NB4 (cell line): ENCODE data around the gene ECE1.

ENCODE experiments used
- DNase-seq: peaks from one replicate; pipeline ENCODE4 v3.0.0; 2010; ENCODE audit warnings: low read depth
- H3K4me3 ChIP-seq: one replicate; pipeline ENCODE4 v1.5.1; 2011; ENCODE audit warnings: mild to moderate bottlenecking, low read depth, low read length, moderate library complexity
- MYC ChIP-seq: IDR thresholded peaks from 2 replicates; pipeline ENCODE4 v1.6.1; 2011; ENCODE audit warnings: low read depth, low read length
- POLR2A ChIP-seq: IDR thresholded peaks from 2 replicates; pipeline ENCODE4 v1.6.1; 2011; ENCODE audit warnings: mild to moderate bottlenecking; ENCODE audit not compliant: insufficient read length; ENCODE audit errors: extremely low read depth
- TF ChIP-seq, protein P1 (sequence below): IDR thresholded peaks from one replicate; pipeline ENCODE4 v1.5.1; 2012; ENCODE audit warnings: low read depth, low read length
- TF ChIP-seq, protein P2 (sequence below): IDR thresholded peaks from 2 replicates; pipeline ENCODE4 v1.6.1; 2011; ENCODE audit warnings: low read depth, low read length

Gene ECE1

DNA sequence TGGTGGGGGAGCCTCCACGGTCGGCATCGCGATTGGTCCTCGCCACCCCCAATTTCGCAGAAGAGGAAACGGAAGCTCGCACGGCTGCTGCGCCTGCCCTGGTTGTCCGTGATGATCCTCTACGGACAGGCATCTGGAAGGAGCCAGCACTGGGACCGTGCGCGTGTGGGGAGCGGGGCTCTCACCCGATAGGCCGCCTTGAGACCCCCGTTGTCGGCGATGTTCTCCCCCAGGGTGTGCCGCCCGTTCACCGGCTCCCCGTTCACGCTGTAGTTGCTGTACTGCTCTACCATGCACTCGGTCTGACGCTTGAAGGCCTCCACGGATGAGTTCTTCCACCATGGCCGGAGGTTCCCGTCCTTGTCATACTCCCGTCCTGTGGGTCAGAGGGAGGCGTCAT lies 65.2 kb downstream of the ECE1 start:
- TF ChIP-seq, protein P1, sequence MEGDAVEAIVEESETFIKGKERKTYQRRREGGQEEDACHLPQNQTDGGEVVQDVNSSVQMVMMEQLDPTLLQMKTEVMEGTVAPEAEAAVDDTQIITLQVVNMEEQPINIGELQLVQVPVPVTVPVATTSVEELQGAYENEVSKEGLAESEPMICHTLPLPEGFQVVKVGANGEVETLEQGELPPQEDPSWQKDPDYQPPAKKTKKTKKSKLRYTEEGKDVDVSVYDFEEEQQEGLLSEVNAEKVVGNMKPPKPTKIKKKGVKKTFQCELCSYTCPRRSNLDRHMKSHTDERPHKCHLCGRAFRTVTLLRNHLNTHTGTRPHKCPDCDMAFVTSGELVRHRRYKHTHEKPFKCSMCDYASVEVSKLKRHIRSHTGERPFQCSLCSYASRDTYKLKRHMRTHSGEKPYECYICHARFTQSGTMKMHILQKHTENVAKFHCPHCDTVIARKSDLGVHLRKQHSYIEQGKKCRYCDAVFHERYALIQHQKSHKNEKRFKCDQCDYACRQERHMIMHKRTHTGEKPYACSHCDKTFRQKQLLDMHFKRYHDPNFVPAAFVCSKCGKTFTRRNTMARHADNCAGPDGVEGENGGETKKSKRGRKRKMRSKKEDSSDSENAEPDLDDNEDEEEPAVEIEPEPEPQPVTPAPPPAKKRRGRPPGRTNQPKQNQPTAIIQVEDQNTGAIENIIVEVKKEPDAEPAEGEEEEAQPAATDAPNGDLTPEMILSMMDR, result no peak
- TF ChIP-seq POLR2A, result no peak
- no peak for TF ChIP-seq MYC
- TF ChIP-seq, protein P2, sequence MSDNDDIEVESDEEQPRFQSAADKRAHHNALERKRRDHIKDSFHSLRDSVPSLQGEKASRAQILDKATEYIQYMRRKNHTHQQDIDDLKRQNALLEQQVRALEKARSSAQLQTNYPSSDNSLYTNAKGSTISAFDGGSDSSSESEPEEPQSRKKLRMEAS, result no peak
- no peak overlapping the region for H3K4me3 ChIP-seq
- no peak for DNase-seq

DNA sequence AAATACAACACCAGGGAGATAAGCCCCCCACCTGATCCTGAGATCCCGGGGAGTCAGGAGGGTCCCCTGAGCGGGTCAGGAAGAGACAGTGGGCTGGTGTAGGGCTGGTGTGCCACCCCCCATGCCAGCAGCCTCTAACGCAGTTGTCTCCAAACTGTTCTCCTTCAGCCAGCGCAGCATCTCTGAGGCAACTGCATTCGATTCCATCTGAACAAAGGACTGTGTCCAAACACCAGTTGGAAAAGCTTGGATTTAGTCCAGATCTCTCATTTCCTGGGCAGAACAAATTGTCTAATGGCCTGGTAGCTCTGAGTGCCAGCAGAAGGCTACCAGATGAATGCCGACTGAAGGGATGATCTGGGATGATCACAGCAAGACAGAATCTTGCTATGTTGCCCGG lies 69.4 kb downstream of the ECE1 start:
- H3K4me3 ChIP-seq, result no peak overlapping the region
- TF ChIP-seq POLR2A, result no peak
- TF ChIP-seq, protein P1, result no peak
- TF ChIP-seq, protein P2, result no peak
- no peak for DNase-seq

DNA sequence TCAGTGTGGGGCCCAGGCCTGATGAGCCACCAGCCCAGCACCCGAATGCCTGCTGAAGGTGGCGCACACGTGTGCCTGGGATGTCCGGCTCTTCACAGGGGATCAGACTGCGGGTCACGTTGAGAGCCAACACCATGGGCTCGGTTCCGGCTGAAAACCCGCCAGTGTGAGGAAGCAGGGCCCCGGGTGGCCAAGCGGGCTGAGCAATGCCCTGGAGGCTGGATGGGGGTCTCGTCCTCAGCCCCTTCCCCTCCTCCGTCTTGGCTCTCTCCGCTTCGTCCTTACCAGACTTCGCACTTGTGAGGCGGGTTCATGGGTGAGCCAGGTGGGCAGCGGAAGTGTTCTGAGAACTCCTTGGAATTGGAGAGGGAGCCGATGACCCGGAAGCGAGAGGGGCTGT lies 70.6 kb downstream of the ECE1 start:
- no peak for DNase-seq

DNA sequence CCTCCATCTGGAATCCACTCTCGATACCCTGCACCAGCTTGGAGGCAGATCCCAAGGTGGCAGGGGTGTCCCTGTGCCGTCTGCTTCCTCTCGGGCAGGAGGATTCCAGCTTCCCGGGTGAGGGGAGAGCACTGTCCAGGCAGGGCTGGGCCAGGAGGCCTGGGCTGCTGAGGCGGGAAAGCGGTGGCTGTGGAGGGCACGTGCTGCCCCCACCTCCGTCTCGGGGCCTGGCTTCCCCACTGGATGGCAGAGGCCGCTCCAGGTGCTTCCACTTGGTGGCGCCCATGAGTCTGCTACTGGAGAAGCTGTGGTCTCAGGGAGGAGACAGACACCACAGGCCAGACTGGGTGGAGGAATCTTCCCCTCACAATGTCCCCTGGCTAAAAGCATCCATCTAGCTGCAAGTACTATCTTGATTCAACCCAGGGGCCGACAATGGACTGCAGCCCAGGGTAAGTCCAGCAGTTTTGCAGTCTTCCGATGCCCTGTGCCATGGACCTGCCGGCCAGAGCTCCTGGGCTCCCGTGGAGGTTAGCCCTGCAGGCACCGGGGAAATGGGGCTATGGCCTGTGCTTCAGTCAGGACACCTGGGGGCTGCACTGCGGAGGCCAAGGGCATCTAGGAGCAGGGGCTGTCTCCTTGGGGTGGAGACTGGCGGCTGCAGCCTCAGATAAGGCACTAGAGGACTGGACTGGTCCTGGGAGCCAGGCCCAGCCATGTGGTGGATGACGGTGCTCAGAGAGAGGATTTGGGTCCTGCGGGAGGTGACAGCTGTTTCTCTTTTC lies 72.3 kb downstream of the ECE1 start:
- H3K4me3 ChIP-seq, result no peak overlapping the region
- TF ChIP-seq, protein P2, result no peak
- TF ChIP-seq POLR2A, result no peak
- TF ChIP-seq MYC, result no peak
- TF ChIP-seq, protein P1, result peak; percentile 77
- DNase-seq, result peak; percentile 60

More for the DNA sequence above, 70.6 kb downstream of the ECE1 start:
- TF ChIP-seq, protein P1, result no peak
- H3K4me3 ChIP-seq, result no peak overlapping the region

DNA sequence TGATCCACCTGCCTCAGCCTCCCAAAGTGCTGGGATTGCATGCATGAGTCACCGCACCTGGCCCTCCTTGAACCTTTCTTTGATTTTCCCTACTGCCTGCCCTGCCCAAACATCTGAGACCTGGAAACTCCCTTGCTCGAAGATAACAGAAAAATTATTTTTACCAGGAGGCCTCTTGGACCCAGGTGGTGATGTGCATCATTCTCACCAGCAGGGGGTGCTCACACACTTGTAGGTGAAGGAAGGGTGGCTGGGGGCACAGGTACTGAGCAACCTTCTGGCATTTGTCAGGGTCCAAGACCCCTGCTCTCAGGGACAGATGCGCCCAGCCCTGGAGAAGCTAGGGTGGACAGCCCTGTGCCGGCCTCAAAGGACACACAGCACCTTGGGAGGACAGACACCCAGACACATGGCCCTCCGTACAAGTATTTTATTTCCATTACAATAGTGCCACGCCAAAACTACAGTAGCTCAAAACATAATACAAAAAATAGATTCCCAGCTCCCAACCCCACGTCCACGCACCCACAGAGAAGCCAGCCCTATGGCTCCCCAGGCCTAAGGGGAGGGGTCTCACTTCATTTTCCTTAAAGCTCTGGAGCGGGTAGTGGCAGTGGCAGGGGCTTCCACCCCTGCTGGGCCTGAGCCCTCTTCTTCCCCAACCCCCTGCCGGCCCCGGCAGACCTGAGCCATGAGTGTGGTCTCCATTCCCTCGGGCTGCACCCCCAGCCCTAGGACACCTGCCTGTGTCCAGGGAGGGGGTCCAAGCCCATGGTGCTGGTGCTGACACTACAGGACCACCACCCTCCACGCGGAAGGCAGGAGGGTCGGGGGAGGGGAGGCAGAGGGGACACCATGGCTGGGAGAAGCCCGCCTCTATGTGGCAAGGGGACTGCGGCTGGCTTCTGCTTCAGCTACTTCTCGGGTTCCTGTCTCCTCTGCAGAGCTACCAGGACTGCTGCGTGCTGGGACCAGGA lies 73.1 kb downstream of the ECE1 start:
- DNase-seq, result peak; percentile 64

More for the DNA sequence above, 73.1 kb downstream of the ECE1 start:
- no peak overlapping the region for H3K4me3 ChIP-seq
- TF ChIP-seq, protein P2, result no peak
- TF ChIP-seq, protein P1, result peak; percentile 79
